OCI-LY3 (cell line): ENCODE data around the gene LPCAT4.

ENCODE experiments used
- CTCF ChIP-seq: fragments of 200-600, 300-600 bp; sonication (generic); IDR thresholded peaks from 2 replicates; pipeline ENCODE4 v1.5.1; 2014; ENCODE audit warnings: antibody characterized with exemption, low read length, low read depth
- EZH2phosphoT487 ChIP-seq: fragments of 200-600 bp; shearing (Covaris generic); IDR thresholded peaks from 2 replicates; pipeline ENCODE4 v1.6.1; 2018; ENCODE audit warnings: antibody characterized with exemption, mixed run types, low read depth

- TF ChIP-seq CTCF (no peak), EZH2phosphoT487 (no peak)
Measured at GRCh38 chr15:34311563-34311962, 55.4 kb downstream of the LPCAT4 start.
